ENCODE data around the gene ZHX3.

Gene ZHX3

DNA sequence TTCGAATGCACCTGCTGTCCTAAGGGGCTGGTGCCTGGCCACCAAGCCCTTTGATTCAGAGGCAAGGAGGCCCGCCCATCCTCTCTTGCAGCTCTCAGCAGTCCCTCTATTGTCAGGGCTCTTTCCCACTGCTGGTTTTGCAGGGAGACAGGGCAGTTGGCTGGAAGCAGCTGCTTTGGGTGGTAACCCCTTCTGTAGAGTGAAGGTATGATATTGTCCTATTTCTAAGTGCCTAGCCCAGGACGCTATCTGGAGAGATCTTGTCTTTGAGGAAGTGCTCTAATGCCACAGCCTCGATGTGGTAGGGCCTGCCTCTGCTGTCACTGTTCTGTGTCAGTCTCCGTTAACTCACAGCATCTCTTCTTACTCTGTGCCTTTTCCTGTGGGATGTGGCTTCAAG is 174.6 kb downstream of the ZHX3 start:
- H3K27ac ChIP-seq, result no peak overlapping the region
- TF ChIP-seq, protein P1, sequence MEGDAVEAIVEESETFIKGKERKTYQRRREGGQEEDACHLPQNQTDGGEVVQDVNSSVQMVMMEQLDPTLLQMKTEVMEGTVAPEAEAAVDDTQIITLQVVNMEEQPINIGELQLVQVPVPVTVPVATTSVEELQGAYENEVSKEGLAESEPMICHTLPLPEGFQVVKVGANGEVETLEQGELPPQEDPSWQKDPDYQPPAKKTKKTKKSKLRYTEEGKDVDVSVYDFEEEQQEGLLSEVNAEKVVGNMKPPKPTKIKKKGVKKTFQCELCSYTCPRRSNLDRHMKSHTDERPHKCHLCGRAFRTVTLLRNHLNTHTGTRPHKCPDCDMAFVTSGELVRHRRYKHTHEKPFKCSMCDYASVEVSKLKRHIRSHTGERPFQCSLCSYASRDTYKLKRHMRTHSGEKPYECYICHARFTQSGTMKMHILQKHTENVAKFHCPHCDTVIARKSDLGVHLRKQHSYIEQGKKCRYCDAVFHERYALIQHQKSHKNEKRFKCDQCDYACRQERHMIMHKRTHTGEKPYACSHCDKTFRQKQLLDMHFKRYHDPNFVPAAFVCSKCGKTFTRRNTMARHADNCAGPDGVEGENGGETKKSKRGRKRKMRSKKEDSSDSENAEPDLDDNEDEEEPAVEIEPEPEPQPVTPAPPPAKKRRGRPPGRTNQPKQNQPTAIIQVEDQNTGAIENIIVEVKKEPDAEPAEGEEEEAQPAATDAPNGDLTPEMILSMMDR (conservative IDR thresholded peaks at IDR 0.05; ENCODE audit: low read depth, low read length), result no peak
- no peaks in the 10 kb centered on the region for H4K20me1 ChIP-seq (ENCODE audit: insufficient read depth)
- H3K4me3 ChIP-seq (IDR thresholded peaks at IDR 0.05; ENCODE audit: insufficient read depth, low read depth, low read length), result no peak overlapping the region
- no peak overlapping the region for H3K9ac ChIP-seq
- H3K4me1 ChIP-seq (ENCODE audit: low read depth, poor library complexity, severe bottlenecking), result no peaks in the 10 kb centered on the region
- no peak overlapping the region for H3K4me2 ChIP-seq
- H3K36me3 ChIP-seq (ENCODE audit: insufficient read depth), result no peaks in the 10 kb centered on the region
- H3K27me3 ChIP-seq (ENCODE audit: insufficient read depth, low read depth), result no peaks in the 10 kb centered on the region
- H2AFZ ChIP-seq (ENCODE audit: low read depth), result no peak overlapping the region
- no peaks in the 10 kb centered on the region; the same call in 1 of the 2 replicates for H3K79me2 ChIP-seq (ENCODE audit: insufficient read depth, low read depth)

DNA sequence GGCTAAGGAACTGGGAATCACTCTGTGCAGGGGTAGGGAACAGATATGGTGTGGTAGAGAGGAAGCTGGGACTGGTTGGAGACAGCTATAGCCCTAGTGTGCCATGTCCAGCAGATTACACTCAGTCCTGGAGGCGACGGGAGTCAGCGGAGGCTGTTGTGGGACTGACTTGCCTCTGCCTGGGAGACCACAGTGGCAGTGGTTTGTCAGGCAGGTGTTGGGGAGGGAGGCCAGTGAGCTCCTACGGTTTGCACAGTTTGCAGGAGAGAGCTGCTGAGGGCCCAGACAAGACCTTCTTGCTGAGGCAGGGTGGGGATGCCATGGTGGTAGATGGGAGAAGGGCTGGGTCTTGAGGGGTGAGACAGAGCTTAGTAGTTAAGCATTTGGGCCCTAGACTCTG is 175.3 kb downstream of the ZHX3 start:
- no peak overlapping the region for H2AFZ ChIP-seq (ENCODE audit: low read depth)
- no peak overlapping the region for H3K27ac ChIP-seq
- H4K20me1 ChIP-seq (ENCODE audit: insufficient read depth), result no peaks in the 10 kb centered on the region
- TF ChIP-seq, protein P1 (conservative IDR thresholded peaks at IDR 0.05; ENCODE audit: low read depth, low read length), result no peak
- no peaks in the 10 kb centered on the region; the same call in 1 of the 2 replicates for H3K79me2 ChIP-seq (ENCODE audit: insufficient read depth, low read depth)
- H3K27me3 ChIP-seq (ENCODE audit: insufficient read depth, low read depth), result no peaks in the 10 kb centered on the region
- H3K4me2 ChIP-seq, result no peak overlapping the region
- H3K4me3 ChIP-seq (IDR thresholded peaks at IDR 0.05; ENCODE audit: insufficient read depth, low read depth, low read length), result no peak overlapping the region
- H3K36me3 ChIP-seq (ENCODE audit: insufficient read depth), result no peaks in the 10 kb centered on the region
- H3K4me1 ChIP-seq (ENCODE audit: low read depth, poor library complexity, severe bottlenecking), result no peaks in the 10 kb centered on the region
- no peak overlapping the region for H3K9ac ChIP-seq

DNA sequence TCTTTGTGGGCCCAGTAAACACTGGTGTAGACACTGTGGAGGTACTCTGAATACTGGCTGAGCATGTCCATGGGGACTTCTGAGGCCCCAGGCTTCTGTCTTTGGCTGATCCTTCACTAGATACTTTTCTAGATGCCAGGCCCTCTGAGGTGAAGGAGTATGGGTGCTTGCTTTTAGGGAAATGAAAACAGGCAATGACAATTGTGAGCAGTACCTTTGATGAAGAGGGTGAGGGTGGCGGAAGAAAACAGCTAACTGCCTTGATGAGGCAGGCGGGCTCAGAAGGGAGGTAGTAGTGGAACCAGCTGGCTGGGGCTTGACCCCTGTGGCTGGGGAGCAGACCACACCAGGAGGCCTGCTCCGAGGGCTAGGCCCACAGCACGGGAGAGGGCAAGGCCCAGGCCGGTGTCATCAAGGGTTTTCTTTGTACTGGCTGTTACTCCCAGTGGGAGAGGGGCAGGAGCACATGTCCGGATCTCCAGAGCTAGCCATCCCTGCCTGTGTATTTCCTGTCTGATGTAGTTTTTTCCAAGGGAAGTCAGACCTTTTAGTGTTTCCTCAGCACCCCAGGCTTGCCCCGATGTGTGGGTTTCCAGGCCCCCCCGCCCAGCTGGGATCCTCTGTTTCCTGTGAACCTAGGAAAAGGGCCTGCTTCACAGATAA is 176.2 kb downstream of the ZHX3 start:
- Histone ChIP-seq H3K36me3 (ENCODE audit: insufficient read depth) (no peaks in the 10 kb centered on the region), H3K27ac (no peak overlapping the region), H3K4me1 (ENCODE audit: low read depth, poor library complexity, severe bottlenecking) (no peaks in the 10 kb centered on the region), H2AFZ (ENCODE audit: low read depth) (no peak overlapping the region), H3K4me2 (no peak overlapping the region), H3K9ac (no peak overlapping the region), H3K79me2 (ENCODE audit: insufficient read depth, low read depth) (no peaks in the 10 kb centered on the region; the same call in 1 of the 2 replicates), H4K20me1 (ENCODE audit: insufficient read depth) (no peaks in the 10 kb centered on the region), H3K4me3 (IDR thresholded peaks at IDR 0.05; ENCODE audit: insufficient read depth, low read depth, low read length) (no peak overlapping the region), H3K27me3 (ENCODE audit: insufficient read depth, low read depth) (no peaks in the 10 kb centered on the region)
- TF ChIP-seq, protein P1 (conservative IDR thresholded peaks at IDR 0.05; ENCODE audit: low read depth, low read length), result no peak

DNA sequence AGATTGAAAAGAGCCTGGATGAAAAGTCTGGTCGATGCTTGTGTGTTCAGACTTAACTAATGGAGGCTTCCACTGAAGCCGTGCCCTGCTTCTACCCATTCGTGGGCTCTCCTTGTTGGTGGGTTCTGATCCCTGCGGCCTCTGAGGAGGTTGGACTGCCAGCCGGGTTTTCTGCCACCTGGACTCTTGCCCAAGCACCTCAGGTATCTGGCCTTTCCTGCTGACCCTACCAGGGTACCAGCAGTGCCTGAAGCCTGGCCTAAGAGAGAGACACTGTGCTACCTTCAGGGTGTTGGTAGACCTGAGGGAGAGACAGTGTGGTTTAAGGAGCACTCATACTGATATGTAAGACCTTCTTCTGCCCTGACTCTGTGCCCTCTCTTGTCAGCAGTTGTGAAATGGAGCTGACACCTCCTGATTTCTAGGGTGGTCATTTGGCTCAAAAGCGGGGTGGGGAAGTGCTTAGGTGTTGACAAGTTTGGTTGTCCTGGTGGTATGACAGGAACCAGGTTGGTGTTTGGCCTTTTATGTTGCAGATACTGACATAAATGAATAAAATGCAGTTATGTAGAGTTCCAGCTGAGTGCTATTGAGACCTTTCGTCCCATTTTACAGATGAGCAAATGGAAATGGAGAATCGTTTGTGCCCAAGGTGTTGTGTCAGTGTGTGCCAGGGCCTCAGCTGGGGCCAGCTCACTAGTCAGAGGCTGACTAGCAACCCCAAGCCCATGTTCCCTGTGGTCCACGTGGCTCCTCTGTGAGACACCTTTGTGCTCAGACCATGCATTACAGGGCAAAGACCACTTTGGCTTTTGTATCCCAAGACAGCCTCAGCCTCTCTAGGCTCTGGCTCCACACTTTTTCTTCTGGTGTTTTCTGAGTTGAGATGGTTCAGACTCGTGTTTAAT is 177.1 kb downstream of the ZHX3 start:
- no peaks in the 10 kb centered on the region; the same call in 1 of the 2 replicates for H3K79me2 ChIP-seq (ENCODE audit: insufficient read depth, low read depth)
- H3K9ac ChIP-seq, result no peak overlapping the region
- no peak overlapping the region for H2AFZ ChIP-seq (ENCODE audit: low read depth)
- no peak overlapping the region for H3K4me2 ChIP-seq
- no peak overlapping the region for H3K4me3 ChIP-seq (IDR thresholded peaks at IDR 0.05; ENCODE audit: insufficient read depth, low read depth, low read length)
- H4K20me1 ChIP-seq (ENCODE audit: insufficient read depth), result no peaks in the 10 kb centered on the region
- no peaks in the 10 kb centered on the region for H3K27me3 ChIP-seq (ENCODE audit: insufficient read depth, low read depth)
- no peaks in the 10 kb centered on the region for H3K36me3 ChIP-seq (ENCODE audit: insufficient read depth)
- no peaks in the 10 kb centered on the region for H3K4me1 ChIP-seq (ENCODE audit: low read depth, poor library complexity, severe bottlenecking)
- TF ChIP-seq, protein P1 (conservative IDR thresholded peaks at IDR 0.05; ENCODE audit: low read depth, low read length), result no peak
- H3K27ac ChIP-seq, result no peak overlapping the region
